NOMO-1 treated with DMSO at 0.1 percent for 48 hours (cell line): ENCODE data around the gene ADGRF3.
A peak's percentile ranks its signal among the peaks of the same experiment; 100 is the strongest.
"Not testable (repeated sequence)": the region's sequence is repeated elsewhere in the genome, so short reads cannot be mapped to it uniquely, and the experiment has no call there.

Experiments
- DNase-seq: peaks from one replicate; lab custom pipeline; 2025; ENCODE audit not compliant: unreplicated experiment; lab: John Stamatoyannopoulos, UW

ADGRF3 gene, protein sequence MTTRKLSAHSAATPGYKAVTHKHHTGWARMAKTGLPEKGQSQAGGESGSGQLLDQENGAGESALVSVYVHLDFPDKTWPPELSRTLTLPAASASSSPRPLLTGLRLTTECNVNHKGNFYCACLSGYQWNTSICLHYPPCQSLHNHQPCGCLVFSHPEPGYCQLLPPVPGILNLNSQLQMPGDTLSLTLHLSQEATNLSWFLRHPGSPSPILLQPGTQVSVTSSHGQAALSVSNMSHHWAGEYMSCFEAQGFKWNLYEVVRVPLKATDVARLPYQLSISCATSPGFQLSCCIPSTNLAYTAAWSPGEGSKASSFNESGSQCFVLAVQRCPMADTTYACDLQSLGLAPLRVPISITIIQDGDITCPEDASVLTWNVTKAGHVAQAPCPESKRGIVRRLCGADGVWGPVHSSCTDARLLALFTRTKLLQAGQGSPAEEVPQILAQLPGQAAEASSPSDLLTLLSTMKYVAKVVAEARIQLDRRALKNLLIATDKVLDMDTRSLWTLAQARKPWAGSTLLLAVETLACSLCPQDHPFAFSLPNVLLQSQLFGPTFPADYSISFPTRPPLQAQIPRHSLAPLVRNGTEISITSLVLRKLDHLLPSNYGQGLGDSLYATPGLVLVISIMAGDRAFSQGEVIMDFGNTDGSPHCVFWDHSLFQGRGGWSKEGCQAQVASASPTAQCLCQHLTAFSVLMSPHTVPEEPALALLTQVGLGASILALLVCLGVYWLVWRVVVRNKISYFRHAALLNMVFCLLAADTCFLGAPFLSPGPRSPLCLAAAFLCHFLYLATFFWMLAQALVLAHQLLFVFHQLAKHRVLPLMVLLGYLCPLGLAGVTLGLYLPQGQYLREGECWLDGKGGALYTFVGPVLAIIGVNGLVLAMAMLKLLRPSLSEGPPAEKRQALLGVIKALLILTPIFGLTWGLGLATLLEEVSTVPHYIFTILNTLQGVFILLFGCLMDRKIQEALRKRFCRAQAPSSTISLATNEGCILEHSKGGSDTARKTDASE

GRCh38 chr2:26346454-26347053 lies at the start of gene ADGRF3:
Gene ADGRF3 (minus strand): TSS chr2:26346789. CDS start chr2:26346234, 555 bp downstream.
- peak; percentile 64 for DNase-seq

- DNase-seq: no peak
These were observed 48.8 kb upstream of the ADGRF3 start for GRCh38 chr2:26395394-26395793.

- no peak for DNase-seq
These were observed 48.1 kb upstream of the ADGRF3 start for GRCh38 chr2:26394694-26395093.

GRCh38 chr2:26387189-26387588 lies 40.6 kb upstream of the ADGRF3 start:
- no peak for DNase-seq

DNA sequence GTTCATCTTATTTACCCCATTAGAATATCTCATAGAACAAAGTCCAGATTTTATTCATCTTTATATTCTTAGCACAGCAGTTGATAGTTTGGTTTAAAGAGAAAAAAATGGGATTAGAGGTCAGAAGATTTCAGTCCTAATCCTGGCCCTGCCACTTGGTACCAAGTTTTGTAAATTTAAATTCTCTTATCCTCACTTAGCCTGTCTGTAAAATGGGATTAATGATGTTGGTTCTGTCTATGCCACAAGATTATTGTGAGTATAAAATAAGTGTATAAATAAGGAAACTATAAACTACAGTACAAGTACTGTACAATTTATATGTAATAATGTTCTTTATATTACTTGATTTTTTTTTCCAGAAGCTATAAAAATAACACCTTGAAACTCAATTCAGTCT lies 38.0 kb upstream of the ADGRF3 start:
- no peak for DNase-seq

- no peak for DNase-seq
These were observed 37.6 kb upstream of the ADGRF3 start for GRCh38 chr2:26384183-26384582.

GRCh38 chr2:26382564-26382963 lies 36.0 kb upstream of the ADGRF3 start:
- DNase-seq: peak; percentile 3

DNA sequence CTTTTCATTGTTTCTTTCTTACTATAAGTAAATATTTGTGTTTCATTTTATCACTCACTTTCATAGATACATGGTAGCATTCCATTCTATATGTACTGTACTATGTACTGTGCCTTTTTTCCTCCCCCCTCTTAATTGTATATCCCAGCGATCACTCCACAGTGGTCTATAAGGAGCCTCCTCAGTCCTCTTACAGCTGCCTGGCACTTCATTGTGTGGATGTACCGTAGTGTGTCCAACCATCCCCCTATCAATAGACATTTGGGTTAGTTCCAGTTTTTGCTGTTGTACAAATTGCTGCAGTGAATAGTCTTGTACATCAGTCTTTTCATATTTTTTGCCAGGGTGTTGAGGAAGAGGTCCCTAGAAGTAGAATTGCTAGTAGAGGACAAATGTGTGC lies 33.7 kb upstream of the ADGRF3 start:
- DNase-seq: no peak

GRCh38 chr2:26376799-26377198 lies 30.2 kb upstream of the ADGRF3 start:
- DNase-seq: no peak

DNA sequence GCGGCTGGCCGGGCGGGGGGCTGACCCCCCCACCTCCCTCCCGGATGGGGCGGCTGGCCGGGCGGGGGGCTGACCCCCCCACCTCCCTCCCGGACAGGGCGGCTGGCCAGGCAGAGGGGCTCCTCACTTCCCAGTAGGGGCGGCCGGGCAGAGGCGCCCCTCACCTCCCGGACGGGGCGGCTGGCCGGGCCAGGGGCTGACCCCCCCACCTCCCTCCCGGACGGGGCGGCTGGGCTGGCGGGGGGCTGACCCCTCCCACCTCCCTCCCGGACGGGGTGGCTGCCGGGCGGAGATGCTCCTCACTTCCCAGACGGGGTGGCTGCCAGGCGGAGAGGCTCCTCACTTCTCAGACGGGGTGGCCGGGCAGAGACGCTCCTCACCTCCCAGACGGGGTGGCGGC lies 24.3 kb upstream of the ADGRF3 start:
- not testable (repeated sequence) for DNase-seq

DNA sequence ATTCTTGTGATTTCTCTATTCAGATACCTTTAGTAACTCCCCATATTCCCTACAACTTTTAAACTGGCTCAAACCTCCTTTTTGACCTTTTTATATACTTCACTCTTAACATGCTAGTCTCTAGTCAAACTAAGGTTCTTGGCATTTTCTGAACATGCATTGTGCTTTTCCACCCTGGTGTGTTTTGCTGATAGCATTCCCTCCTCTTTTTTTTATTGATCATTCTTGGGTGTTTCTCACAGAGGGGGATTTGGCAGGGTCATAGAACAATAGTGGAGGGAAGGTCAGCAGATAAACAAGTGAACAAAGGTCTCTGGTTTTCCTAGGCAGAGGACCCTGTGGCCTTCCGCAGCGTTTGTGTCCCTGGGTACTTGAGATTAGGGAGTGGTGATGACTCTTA lies 23.1 kb upstream of the ADGRF3 start:
- DNase-seq: not testable (repeated sequence)

GRCh38 chr2:26366957-26367356 lies 20.4 kb upstream of the ADGRF3 start:
- DNase-seq: no peak

DNA sequence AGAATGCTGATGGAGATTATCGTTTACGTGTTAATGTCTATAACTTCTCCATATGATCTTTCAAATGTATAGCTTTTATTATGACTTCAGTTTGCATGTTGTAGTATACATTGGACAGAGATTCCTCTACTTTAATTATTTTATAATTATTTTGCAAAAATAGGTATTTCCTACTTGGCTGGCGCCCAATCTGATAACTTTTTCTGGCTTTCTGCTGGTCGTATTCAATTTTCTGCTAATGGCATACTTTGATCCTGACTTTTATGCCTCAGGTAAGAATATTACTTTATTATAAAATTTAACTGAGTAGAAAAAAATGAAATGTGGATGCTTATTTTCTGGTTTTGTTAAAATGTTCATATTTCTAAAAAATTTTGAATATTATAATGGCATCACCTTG lies 18.1 kb upstream of the ADGRF3 start:
- no peak for DNase-seq

DNA sequence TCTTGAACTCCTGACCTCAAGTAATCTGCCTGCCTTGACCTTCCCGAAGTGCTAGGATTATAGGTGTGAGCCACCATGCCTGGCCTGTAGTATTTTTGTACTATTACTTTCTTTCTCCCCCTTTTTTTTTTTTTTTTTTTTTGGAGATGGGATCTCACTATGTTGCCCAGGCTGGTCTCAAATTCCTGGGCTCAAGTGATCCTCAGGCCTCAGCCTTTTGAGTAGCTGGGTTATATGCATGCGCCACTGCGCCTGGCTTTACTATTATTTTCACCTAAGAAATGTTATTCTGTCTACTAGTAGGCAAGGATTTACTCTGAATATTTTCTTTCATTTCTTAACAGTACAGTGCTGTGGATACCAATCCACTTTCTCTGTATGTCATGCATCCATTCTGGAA lies 17.4 kb upstream of the ADGRF3 start:
- DNase-seq: no peak

- DNase-seq: no peak
These were observed 16.7 kb upstream of the ADGRF3 start for GRCh38 chr2:26363323-26363722.

- no peak for DNase-seq
These were observed 13.4 kb upstream of the ADGRF3 start for GRCh38 chr2:26359886-26360473.

DNA sequence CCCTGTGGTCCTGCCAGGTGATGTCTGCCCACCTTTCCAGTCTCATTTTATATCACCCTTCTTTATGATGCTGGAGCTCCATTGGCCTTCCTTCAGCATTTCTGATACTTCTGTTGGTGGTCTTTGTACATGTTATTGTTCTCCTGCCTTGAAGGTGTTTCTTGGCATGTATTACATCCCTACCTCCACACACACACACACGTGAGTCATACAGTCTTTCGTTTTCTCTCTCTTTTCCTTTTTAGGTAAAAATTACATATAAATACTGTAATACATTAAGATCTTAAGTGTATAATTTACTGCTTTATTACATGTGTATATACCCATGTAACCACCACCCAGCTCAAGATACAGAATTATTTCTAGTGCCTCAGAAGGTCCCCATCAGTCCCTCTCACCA lies 10.2 kb upstream of the ADGRF3 start:
- DNase-seq: no peak

GRCh38 chr2:26356111-26356510 lies 9.5 kb upstream of the ADGRF3 start:
- DNase-seq: no peak

GRCh38 chr2:26355038-26355995 lies 8.7 kb upstream of the ADGRF3 start:
- no peak for DNase-seq

DNA sequence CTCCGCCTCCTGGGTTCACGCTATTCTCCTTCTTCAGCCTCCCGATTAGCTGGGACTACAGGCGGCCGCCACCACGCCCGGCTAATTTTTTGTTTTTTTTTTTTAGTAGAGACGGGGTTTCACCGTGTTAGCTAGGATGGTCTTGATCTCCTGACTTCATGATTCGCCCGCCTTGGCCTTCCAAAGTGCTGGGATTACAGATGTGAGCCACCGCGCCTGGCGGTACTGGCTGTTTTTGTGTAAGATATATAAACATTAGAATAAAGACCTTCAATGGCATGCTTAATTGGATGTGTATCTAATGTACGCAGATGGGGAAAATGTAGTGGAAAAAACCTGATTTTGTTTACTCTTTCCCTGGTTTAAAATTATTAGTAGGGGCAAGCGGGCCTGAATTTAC lies 7.9 kb upstream of the ADGRF3 start:
- DNase-seq: not testable (repeated sequence)
